HG03457 (cell line): ENCODE data around the gene NODAL.

Source experiments
- ATAC-seq: cut with Tn5 transposase; IDR thresholded peaks from one replicate; pipeline ENCODE4 v1.9.1; 2021; ENCODE audit warnings: moderate number of reproducible peaks; ENCODE audit not compliant: unreplicated experiment

Gene NODAL

DNA sequence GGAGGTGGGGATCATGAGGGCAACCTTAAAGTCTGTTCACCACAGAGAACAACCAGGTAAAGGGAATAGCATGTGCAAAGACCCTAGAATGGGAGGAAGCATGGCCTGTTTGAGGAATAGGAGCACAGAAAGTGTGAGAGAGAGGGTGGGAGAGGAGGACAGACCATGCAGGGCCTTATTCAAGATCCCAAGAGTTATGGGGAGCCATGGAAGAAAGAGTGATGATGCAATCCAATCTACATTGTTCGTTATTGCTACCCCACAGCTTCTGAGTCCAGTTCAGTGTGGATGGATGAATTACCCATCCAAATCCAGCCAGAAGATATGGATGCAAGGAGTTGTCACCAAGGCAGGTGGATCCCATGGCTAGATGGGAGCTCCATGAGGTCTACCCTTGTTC is 45.3 kb downstream of the NODAL start:
- no peak for ATAC-seq

DNA sequence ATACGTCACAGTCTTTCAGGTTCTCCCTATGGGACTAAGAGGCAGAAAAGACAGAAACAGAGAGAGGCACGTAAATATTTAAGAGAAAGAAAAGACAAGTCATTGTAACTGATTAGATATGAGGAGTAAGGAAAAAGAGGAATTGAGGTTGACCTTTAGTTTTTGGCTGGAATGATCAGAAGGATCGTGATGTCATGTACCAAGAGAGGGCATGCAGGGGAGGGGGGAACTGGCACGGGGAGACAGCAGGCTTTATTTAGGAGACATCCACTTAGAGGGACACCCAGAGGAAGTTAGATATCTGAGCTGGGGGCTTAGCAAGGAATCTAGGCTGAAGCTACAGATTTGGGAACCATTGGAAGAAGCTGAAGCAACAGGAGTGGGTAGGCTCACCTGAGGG is 49.8 kb downstream of the NODAL start:
- no peak for ATAC-seq
